ENCODE data around the gene STX8.

STX8 gene

GRCh38 chr17:9307313-9307998 lies 268.2 kb downstream of the STX8 start:
- no peak for DNase-seq (ENCODE audit: low read depth in 1 of 2, low spot score in 1 of 2)

DNA sequence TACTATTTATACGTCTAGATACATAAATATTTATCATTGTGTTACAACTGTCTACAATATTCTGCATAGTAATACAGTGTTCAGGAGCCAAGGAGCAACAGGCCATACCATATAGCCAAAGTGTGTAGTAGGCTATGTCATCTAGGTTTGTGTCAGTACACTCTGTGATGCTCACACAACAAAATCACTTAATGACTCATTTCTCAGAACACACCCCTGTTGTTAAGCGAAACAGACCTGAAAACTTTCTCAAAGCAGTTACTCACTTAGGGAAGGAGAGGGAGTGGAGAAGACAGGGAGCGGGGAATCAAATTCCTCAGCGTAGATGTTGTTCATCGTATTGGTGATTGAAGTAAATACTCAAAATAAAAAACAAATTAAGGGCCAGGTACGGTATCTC lies 269.5 kb downstream of the STX8 start:
- no peak for DNase-seq (ENCODE audit: low read depth in 1 of 2, low spot score in 1 of 2)

DNA sequence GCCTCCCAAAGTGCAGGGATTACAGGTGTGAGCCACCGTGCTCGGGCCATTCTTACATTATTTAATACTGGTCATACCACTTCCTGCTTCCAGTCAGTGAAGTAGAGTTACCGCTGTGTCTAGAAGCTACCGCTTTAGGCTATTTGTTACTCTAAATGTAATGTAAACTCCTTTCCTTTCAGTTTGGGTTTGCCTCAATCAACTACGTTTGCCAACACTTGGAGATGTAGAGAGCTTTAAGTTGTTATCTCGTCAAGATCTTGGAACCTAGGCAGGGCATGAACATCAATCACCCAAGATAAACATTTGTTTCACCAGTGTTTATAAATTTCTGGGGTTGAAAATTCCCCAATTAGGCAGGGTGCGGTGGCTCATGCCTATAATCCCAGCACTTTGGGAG lies 275.9 kb downstream of the STX8 start:
- no peak for DNase-seq (ENCODE audit: low read depth in 1 of 2, low spot score in 1 of 2)

DNA sequence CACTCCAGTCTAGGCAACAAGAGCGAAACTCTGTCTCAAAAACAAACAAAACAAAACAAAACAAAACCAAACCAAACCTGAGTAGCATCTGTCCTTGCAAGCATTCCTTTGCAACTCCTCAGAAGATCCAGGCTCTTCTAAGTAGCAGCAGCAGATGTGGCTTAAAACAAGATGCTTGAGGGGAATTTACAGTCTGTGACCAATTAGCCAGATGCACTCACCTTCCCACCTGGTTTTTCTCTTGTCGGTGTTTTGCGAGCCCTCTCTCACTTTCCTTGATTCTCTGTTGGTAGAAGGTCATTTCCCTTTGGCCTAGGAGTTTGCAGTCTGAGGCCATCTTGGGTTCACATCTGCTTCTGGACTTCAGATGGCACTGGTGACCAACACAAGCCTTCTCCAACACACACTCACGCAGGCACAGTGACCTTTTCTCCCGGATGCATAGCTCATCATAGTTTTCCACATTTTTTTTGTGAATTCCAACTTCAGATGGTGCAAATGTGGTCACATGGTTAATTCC lies 276.8 kb downstream of the STX8 start:
- no peak for DNase-seq (ENCODE audit: low read depth in 1 of 2, low spot score in 1 of 2)

DNA sequence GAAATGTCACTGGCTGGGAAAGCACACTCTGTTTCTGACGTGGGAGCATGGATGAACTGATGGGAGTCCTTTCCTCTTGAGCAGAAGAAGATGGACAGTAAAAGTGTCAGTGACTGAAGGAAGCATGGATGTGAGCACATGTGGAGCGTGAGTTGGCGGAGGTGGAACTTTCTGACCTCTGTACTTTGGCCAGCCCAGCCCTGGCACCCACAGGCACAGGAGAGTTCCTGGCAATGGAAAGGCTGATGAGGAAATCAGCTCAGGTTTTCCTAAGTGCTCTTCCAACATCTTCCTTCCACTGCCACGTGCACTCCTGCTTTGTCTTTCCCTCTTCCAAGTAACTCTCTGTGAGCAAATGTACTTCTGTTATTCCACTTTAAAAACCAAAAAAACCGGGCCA lies 277.5 kb downstream of the STX8 start:
- DNase-seq (ENCODE audit: low read depth in 1 of 2, low spot score in 1 of 2), result no peak

DNA sequence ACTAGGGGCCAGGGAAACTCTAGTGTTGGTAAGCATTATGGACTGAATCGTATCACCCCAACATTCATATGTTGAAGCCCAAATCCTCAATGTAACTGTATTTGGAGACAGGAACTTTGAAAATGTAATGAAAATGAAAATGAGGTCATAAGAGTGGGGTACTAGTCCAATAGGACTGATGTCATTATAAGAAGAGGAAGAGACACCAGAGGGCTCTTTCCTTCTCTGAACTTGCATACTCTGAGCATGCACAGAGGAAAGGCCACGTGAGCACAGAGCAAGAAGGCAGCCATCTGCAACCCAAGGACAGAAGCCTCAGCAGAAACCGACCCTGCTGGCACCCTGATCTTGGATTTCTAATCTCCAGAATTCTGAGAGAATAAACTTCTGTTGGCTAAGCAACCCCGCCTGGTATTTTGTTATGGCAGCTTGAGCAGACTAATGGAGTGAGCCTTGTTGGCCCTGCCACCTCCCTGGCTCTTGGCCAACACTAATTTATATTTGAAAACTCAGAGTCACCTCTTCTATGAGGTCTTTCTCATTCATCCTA lies 280.9 kb downstream of the STX8 start:
- DNase-seq (ENCODE audit: low read depth in 1 of 2, low spot score in 1 of 2), result no peak

DNA sequence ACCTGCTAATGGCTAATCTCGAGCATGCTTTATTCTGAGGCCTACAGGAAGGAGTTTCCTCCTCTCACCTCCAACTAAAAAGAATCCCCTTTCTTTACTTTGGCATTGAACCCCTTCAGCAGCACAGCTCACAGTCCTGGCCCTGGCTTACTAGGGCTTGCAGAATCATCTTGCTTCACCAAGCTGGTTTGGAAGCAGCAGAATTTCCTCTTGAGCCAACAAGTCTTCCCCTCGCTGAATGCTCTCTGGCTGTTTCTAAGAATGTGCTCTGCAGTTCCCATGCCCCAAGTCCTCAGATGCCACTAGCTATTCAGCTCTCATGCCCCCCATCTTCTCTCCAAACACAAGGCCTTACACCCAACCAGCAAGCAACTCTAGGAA lies 283.1 kb downstream of the STX8 start:
- DNase-seq (ENCODE audit: low read depth in 1 of 2, low spot score in 1 of 2), result no peak

GRCh38 chr17:9291912-9292560 lies 283.6 kb downstream of the STX8 start:
- DNase-seq (ENCODE audit: low read depth in 1 of 2, low spot score in 1 of 2), result peak in 1 of 2 donors; percentile 35

- no peak for DNase-seq (ENCODE audit: low read depth in 1 of 2, low spot score in 1 of 2)
Observed at GRCh38 chr17:9290226-9290613, 285.4 kb downstream of the STX8 start.

GRCh38 chr17:9287306-9287705 lies 288.3 kb downstream of the STX8 start:
- no peak for DNase-seq (ENCODE audit: low read depth in 1 of 2, low spot score in 1 of 2)

- no peak for DNase-seq (ENCODE audit: low read depth in 1 of 2, low spot score in 1 of 2)
Observed at GRCh38 chr17:9286434-9286833, 289.2 kb downstream of the STX8 start.

- no peak for DNase-seq (ENCODE audit: low read depth in 1 of 2, low spot score in 1 of 2)
Observed at GRCh38 chr17:9285602-9286427, 289.8 kb downstream of the STX8 start.

DNA sequence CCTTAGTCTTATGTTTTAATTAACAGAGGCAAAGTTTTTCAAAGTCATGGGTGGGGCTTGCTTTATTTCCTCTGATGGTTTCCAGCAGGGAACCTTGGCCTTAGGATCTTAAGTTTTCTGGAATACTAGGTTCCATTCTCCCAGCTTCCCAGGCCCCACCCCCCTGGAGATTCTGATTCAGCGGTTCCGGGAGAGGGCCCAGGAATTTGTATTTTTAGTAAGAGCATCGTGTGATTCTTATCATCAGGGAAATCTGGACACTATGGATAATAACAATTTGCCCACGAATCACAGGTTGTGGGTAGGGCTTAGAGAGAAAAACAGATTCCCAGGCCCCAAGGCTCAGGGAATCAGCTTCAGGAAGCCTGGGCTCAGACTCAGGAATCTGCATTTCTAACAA lies 290.7 kb downstream of the STX8 start:
- no peak for DNase-seq (ENCODE audit: low read depth in 1 of 2, low spot score in 1 of 2)

DNA sequence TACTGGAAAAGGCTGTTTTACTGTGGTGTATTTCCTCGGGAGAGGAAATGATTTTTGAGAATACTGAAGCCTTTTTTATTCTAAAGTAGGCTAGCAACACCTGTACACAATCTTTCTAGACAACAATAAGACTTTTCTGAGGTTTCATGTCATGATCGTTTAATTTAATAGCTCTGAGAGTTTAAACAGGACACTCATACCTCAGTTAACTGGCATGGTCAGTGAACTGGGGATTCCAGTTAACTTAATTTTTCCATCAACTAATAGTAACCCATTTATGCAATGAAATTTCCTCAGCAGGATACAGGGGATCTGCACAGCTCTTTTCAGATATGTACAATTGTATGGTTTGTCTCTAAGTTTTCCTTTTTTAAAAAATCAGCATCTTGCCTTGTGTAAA lies 291.7 kb downstream of the STX8 start:
- DNase-seq (ENCODE audit: low read depth in 1 of 2, low spot score in 1 of 2), result no peak

DNA sequence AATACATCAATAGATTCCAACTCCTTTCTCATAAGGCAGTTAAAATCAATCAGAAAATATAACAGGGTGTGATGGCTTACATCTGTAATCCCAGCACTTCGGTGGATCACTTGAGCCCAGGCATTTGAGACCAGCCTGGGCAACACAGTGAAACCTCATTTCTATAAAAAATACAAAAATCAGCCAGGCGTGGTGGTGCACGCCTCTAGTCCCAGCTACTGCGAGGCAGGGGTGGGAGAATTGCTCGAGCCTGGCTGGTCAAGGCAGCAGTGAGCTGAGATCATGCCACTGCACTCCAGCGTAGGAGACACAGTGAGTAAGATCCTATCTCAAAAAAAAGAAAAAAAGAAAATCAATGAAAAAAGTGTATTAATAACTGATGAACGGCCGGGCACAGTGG lies 295.7 kb downstream of the STX8 start:
- no peak for DNase-seq (ENCODE audit: low read depth in 1 of 2, low spot score in 1 of 2)

GRCh38 chr17:9274973-9275372 lies 300.6 kb downstream of the STX8 start:
- no peak for DNase-seq (ENCODE audit: low read depth in 1 of 2, low spot score in 1 of 2)

DNA sequence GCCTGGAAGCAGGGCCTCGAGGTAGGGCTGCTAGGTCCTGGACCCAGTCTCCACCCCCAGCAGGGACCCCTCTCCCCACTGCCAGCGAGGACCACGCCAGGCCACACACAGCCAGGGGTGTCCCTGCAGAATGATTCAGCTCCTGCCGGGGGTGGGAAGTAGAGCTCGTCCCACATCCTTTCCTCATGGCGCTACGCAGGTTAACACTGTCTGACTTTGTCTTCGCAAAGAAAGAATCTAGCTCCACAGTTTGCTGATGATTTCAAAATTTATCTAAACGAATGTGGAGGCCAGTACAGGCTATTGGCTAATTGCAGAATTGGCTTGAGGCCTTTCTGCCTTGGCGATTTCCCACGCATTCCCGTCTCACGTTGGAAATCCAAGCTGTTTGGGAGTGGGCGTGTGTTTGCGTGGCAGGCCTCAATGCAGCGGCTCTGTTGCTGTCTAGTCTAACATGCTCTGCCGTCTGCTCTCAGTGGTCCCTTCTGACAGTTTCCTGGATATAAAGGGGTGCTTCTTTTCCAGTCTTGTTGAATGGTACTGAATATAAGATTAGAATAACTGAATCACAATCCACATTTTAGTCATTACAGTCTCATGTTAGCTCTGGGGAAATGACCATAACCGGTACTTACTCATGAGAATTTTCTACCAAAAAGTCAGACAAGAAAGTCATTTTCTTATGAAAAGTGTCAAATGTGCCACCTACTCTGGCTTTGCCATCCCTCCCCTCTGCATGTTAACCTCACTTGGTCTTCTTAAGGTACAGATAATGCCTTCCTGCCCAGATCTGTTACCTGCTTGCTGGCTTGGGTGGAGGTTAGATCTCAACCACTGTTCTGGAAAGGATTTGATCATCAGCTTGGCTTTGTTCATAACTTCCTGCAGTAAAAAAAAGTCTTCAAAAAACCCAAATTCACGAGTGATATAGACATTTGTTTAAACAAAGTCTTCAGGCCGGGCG lies 301.9 kb downstream of the STX8 start:
- DNase-seq (ENCODE audit: low read depth in 1 of 2, low spot score in 1 of 2), result no peak

DNA sequence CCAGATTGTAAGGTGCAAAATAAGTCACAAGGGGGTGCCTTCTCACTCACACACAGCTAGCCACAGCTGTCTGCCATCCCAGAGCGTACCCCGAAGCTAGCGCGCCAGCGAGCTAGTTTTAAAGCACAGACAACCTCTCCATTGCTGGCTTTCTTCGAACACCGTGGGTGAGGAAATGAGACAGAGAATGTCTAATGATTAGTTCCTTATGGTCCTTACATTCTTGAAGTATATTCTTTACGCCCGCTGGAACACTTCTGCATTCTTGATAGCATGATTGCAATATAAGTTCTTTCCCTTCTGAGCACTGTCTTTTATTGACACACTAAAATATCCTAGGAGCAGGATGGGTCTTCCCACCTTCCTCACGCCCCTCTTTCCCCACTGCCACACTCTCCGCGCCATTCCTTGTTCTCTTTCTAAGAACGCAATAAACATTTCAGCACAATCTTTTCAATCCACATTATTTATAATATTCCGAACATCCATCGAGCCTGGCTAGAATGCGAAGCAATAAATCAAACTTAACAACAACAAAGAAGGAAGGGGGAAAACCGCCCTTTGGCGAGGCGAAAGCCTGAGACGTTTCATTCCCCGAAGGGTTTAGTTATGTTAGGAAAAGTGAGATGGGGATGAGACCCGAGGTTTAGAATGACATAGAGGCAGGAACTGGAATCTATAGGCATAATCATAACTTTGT lies 303.0 kb downstream of the STX8 start:
- DNase-seq (ENCODE audit: low read depth in 1 of 2, low spot score in 1 of 2), result no peak

DNA sequence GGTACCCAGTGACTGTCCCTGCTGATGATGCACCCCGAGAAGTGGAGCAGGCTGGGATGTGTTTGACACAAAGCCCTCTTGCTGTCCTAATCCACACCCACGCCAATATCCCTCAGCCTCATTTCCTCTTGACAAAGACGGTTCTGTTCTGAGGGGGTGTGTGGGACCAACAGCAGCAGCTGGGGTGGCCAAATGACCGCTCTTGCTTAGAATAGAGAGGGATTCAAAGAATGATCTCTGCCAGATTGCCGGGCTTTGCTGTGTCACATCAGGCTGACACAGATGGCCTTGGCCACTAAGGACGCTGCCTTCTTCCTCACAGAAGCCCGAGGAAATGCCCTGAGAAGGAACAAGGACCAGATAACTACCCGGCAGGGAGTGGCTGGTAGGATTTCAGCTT lies 303.6 kb downstream of the STX8 start:
- DNase-seq (ENCODE audit: low read depth in 1 of 2, low spot score in 1 of 2), result no peak

DNA sequence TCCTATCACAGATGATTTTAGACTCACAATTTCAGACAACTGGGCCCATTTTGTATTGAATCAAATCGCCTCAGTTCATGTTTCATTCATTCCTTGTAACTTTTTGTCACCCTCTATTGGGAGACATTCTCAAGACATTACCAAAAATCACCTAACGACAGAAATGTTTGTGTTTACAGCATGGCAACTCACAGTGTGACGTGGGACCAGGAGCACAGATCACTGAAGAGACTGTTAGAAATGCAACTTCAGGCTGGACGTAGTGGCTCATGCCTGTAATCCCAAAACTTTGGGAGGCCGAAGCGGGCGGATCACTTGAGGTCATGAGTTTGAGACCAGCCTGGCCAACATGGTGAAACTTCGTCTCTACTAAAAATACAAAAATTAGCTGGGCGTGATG lies 304.7 kb downstream of the STX8 start:
- DNase-seq (ENCODE audit: low read depth in 1 of 2, low spot score in 1 of 2), result no peak

All from stimulated activated CD4-positive, alpha-beta T cell treated with anti-CD3 and anti-CD28 coated beads, Interleukin-15, amount 100 ng/mL, for 1 hour (primary cell).